ENCODE data around the gene SELENON. TPM values are rescaled to one million over a fixed set of nuclear protein-coding genes. Genes with fewer than 3 reads are reported as not detected.
"Not testable (repeated sequence)": the region's sequence is repeated elsewhere in the genome, so short reads cannot be mapped to it uniquely, and the experiment has no call there.

The SELENON gene
- polyA plus RNA-seq, 3 donors from 2014 or later, result 0.79 to 1.6 (median 0.90) TPM

GRCh38 chr1:25825605-25826004 lies 25.6 kb downstream of the SELENON start:
- peaks cover 0 to 8% (median 3%) of the 10 kb centered on the region in 3 donors for H3K27me3 Mint-ChIP-seq (ENCODE audit: low read depth in 3 of 3)
- H3K36me3 Mint-ChIP-seq, result peaks cover 23 to 30% (median 24%) of the 10 kb centered on the region in 3 donors
- H3K9me3 Mint-ChIP-seq, result no peaks in the 10 kb centered on the region
- H3K4me3 Mint-ChIP-seq, result no peak overlapping the region
- H3K4me1 Mint-ChIP-seq, result peaks cover 17 to 19% of the 10 kb centered on the region in 2 donors
- DNase-seq, result no peak
- H3K27ac Mint-ChIP-seq, result no peak overlapping the region

- Mint-ChIP-seq H3K27ac (no peak overlapping the region), H3K4me1 (peaks cover 7 to 9% of the 10 kb centered on the region in 2 donors), H3K9me3 (no peaks in the 10 kb centered on the region), H3K27me3 (ENCODE audit: low read depth in 3 of 3) (peaks cover 0 to 2% (median under 1%) of the 10 kb centered on the region in 3 donors), H3K4me3 (no peak overlapping the region), H3K36me3 (peaks cover 28 to 40% (median 30%) of the 10 kb centered on the region in 3 donors)
- DNase-seq, result no peak
Observed at GRCh38 chr1:25826571-25826970, 26.6 kb downstream of the SELENON start.

- Mint-ChIP-seq H3K27me3 (ENCODE audit: low read depth in 3 of 3) (peaks cover 0 to 2% (median 0%) of the 10 kb centered on the region in 3 donors), H3K36me3 (peaks cover 30 to 55% (median 35%) of the 10 kb centered on the region in 3 donors), H3K27ac (no peak overlapping the region), H3K4me1 (no peaks in the 10 kb centered on the region), H3K4me3 (no peak overlapping the region), H3K9me3 (no peaks in the 10 kb centered on the region)
- no peak for DNase-seq
Observed at GRCh38 chr1:25828491-25828890, 28.5 kb downstream of the SELENON start.

- no peaks in the 10 kb centered on the region for H3K9me3 Mint-ChIP-seq
- H3K36me3 Mint-ChIP-seq, result peaks cover 30 to 55% (median 35%) of the 10 kb centered on the region in 3 donors
- no peaks in the 10 kb centered on the region for H3K4me1 Mint-ChIP-seq
- peak overlapping the region in 1 of 6 donors; percentile 64 for H3K27ac Mint-ChIP-seq
- H3K27me3 Mint-ChIP-seq (ENCODE audit: low read depth in 3 of 3), result peaks cover 0 to 2% (median 0%) of the 10 kb centered on the region in 3 donors
- no peak for DNase-seq
- H3K4me3 Mint-ChIP-seq, result no peak overlapping the region
Observed at GRCh38 chr1:25829046-25829445, 29.1 kb downstream of the SELENON start.

- Mint-ChIP-seq H3K4me3 (no peak overlapping the region), H3K27ac (peak overlapping the region in 2 of 6 donors; percentile 22 to 40), H3K9me3 (no peaks in the 10 kb centered on the region), H3K4me1 (no peaks in the 10 kb centered on the region), H3K27me3 (ENCODE audit: low read depth in 3 of 3) (no peaks in the 10 kb centered on the region), H3K36me3 (peaks cover 35 to 55% (median 39%) of the 10 kb centered on the region in 3 donors)
- DNase-seq, result no peak
Observed at GRCh38 chr1:25831569-25832196, 31.7 kb downstream of the SELENON start.

GRCh38 chr1:25832336-25833037 lies 32.5 kb downstream of the SELENON start:
- no peak overlapping the region for H3K4me3 Mint-ChIP-seq
- no peaks in the 10 kb centered on the region for H3K4me1 Mint-ChIP-seq
- DNase-seq, result no peak
- H3K27me3 Mint-ChIP-seq (ENCODE audit: low read depth in 3 of 3), result no peaks in the 10 kb centered on the region
- H3K27ac Mint-ChIP-seq, result no peak overlapping the region
- no peaks in the 10 kb centered on the region for H3K9me3 Mint-ChIP-seq
- H3K36me3 Mint-ChIP-seq, result peaks cover 35 to 52% (median 36%) of the 10 kb centered on the region in 3 donors

GRCh38 chr1:25833158-25833557 lies 33.2 kb downstream of the SELENON start:
- Mint-ChIP-seq H3K27ac (no peak overlapping the region), H3K4me1 (no peaks in the 10 kb centered on the region), H3K4me3 (no peak overlapping the region), H3K36me3 (peaks cover 29 to 48% (median 31%) of the 10 kb centered on the region in 3 donors), H3K27me3 (ENCODE audit: low read depth in 3 of 3) (no peaks in the 10 kb centered on the region), H3K9me3 (no peaks in the 10 kb centered on the region)
- no peak for DNase-seq

- Mint-ChIP-seq H3K4me1 (no peaks in the 10 kb centered on the region), H3K9me3 (no peaks in the 10 kb centered on the region), H3K4me3 (peak overlapping the region in 1 of 5 donors; percentile 2), H3K27ac (no peak overlapping the region), H3K36me3 (peaks cover 21 to 36% (median 25%) of the 10 kb centered on the region in 3 donors), H3K27me3 (ENCODE audit: low read depth in 3 of 3) (no peaks in the 10 kb centered on the region)
- DNase-seq, result no peak
Observed at GRCh38 chr1:25834894-25835293, 34.9 kb downstream of the SELENON start.

GRCh38 chr1:25836695-25837094 lies 36.7 kb downstream of the SELENON start:
- no peak for DNase-seq
- peaks cover 10 to 23% (median 22%) of the 10 kb centered on the region in 3 donors for H3K36me3 Mint-ChIP-seq
- no peaks in the 10 kb centered on the region for H3K9me3 Mint-ChIP-seq
- H3K27me3 Mint-ChIP-seq (ENCODE audit: low read depth in 3 of 3), result no peaks in the 10 kb centered on the region
- no peak overlapping the region for H3K4me3 Mint-ChIP-seq
- H3K27ac Mint-ChIP-seq, result no peak overlapping the region
- no peaks in the 10 kb centered on the region for H3K4me1 Mint-ChIP-seq

GRCh38 chr1:25837262-25837875 lies 37.4 kb downstream of the SELENON start:
- Mint-ChIP-seq H3K27ac (no peak overlapping the region), H3K27me3 (ENCODE audit: low read depth in 3 of 3) (no peaks in the 10 kb centered on the region), H3K4me3 (no peak overlapping the region), H3K36me3 (peaks cover 5 to 23% (median 18%) of the 10 kb centered on the region in 3 donors), H3K4me1 (no peaks in the 10 kb centered on the region), H3K9me3 (no peaks in the 10 kb centered on the region)
- no peak for DNase-seq

- not testable (repeated sequence) for H3K4me3 Mint-ChIP-seq; DNase-seq; H3K27me3 Mint-ChIP-seq (ENCODE audit: low read depth in 3 of 3); H3K27ac Mint-ChIP-seq; H3K4me1 Mint-ChIP-seq; H3K9me3 Mint-ChIP-seq
- H3K36me3 Mint-ChIP-seq, result peaks cover 2 to 20% (median 6%) of the 10 kb centered on the region in 3 donors
Observed at GRCh38 chr1:25839808-25840207, 39.8 kb downstream of the SELENON start.

GRCh38 chr1:25843483-25843882 lies 43.5 kb downstream of the SELENON start:
- Mint-ChIP-seq H3K27me3 (ENCODE audit: low read depth in 3 of 3) (no peaks in the 10 kb centered on the region), H3K4me3 (no peak overlapping the region), H3K4me1 (no peaks in the 10 kb centered on the region), H3K27ac (no peak overlapping the region), H3K9me3 (no peaks in the 10 kb centered on the region), H3K36me3 (peaks cover 0 to 14% (median 4%) of the 10 kb centered on the region in 3 donors)
- DNase-seq, result no peak

- no peak for DNase-seq
- no peaks in the 10 kb centered on the region for H3K4me1 Mint-ChIP-seq
- H3K27me3 Mint-ChIP-seq (ENCODE audit: low read depth in 3 of 3), result no peaks in the 10 kb centered on the region
- peaks cover 0 to 8% (median 4%) of the 10 kb centered on the region in 3 donors for H3K36me3 Mint-ChIP-seq
- no peak overlapping the region for H3K4me3 Mint-ChIP-seq
- no peaks in the 10 kb centered on the region for H3K9me3 Mint-ChIP-seq
- H3K27ac Mint-ChIP-seq, result no peak overlapping the region
Observed at GRCh38 chr1:25844536-25845337, 44.7 kb downstream of the SELENON start.

All from immature natural killer cell (primary cell).